Posterior cingulate gyrus (tissue), 11 donors: Measurements from ENCODE around the gene AKT3.

ENCODE experiments used
- DNase-seq, 10 donors: peaks; one replicate each; pipeline versions ENCODE4 v3.0.0 to v3.0.0-alpha.2; 2020 to 2021; ENCODE audit warnings: mixed read lengths in 3 of 10
- intact Hi-C: fragments of 100-400 bp; cut with DNase I; formaldehyde crosslinking; loops from one replicate; pipeline ENCODE4 v1.15.1; 2023

The AKT3 gene

GRCh38 chr1:243575070-243575469 lies 275.0 kb downstream of the AKT3 start:
- intact Hi-C loops = no loop called here
- no peak for DNase-seq

DNA sequence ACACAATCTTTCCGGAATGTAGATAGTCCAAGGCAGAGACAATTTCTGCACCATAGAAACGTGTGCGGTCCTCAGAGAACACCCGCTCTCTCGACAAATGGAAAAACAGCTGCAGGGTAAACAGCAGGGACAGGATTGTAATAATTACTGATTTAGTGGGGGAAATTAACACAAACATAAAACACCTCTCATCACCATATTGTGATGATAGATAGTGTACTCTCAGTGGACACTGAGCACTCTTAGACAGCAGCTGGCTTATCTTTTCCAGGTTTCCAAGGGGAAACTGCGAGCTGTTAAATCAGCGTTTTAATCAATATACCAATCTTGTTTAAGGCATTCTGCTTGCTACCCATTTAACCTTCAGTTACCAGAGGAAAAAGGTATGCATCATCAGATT lies 277.1 kb downstream of the AKT3 start:
- no peak for DNase-seq
- intact Hi-C loops = no loop called here

DNA sequence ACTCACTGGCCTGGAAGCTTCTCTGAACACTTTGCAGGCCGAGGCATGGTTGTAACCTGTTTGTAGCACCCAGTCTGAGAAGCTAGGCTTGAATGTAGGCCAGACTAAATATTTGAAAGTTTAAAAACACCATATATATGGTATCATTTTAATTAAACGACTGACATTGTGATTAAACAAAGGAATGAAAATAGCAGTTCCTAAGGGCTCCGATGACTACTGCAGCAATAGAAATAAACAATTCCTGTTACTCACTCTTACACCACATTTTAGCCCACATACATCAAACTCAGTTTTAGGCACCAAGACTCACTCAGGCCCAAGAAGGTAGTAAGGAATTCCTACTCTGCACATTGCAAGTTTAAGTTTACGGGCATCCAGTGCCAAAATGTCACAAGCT lies 281.2 kb downstream of the AKT3 start:
- DNase-seq = no peak
- intact Hi-C loops = no loop called here

DNA sequence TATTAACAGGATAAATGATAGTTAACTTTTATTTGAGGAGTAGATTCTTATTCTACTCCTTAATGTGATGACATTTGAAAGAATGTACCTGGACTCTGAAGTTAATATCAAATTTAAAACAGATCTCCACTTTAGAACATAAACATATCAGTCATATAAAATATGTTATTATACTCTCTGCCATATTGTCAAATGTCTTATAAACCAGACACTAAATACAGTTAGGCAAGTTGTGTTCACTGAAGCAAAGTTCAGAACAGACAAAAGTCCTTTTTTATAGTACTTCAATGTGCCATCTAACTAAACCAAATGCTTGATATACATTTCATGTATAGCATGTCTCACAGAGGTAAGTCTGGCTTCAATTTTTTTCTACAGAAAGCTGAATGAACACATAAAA lies 285.2 kb downstream of the AKT3 start:
- intact Hi-C loops = no loop called here
- no peak for DNase-seq

GRCh38 chr1:243563732-243564131 lies 286.3 kb downstream of the AKT3 start:
- intact Hi-C loops = no loop called here
- no peak for DNase-seq

GRCh38 chr1:243562473-243562872 lies 287.6 kb downstream of the AKT3 start:
- no peak for DNase-seq

GRCh38 chr1:243561588-243562319 lies 288.3 kb downstream of the AKT3 start:
- DNase-seq = no peak
- intact Hi-C loops = no loop called here

More at GRCh38 chr1:243562473-243562872, 287.6 kb downstream of the AKT3 start:
- intact Hi-C loops = no loop called here

GRCh38 chr1:243559575-243560162 lies 290.4 kb downstream of the AKT3 start:
- intact Hi-C loops = no loop called here
- DNase-seq = no peak

- intact Hi-C loops = no loop called here
- DNase-seq = no peak
These were observed 291.5 kb downstream of the AKT3 start for GRCh38 chr1:243558576-243558975.

DNA sequence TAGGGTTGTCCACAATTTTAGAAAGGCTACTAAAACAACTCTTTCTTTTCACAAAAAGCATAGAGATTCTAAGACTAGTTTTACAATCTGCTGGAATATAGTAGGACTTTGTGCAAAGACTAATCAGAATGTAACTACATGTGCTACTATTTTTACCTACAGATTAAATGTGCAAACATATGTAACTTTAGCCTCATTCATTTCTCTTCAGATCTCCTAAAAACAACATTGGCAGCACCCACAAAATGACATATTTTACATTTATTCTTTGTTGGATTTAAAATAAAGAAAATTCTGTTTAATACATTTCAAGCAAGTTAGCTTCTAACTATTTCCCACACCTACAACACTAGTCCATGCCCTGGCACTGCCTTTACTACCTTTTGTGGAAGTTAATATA lies 292.2 kb downstream of the AKT3 start:
- intact Hi-C loops = no loop called here
- no peak for DNase-seq

DNA sequence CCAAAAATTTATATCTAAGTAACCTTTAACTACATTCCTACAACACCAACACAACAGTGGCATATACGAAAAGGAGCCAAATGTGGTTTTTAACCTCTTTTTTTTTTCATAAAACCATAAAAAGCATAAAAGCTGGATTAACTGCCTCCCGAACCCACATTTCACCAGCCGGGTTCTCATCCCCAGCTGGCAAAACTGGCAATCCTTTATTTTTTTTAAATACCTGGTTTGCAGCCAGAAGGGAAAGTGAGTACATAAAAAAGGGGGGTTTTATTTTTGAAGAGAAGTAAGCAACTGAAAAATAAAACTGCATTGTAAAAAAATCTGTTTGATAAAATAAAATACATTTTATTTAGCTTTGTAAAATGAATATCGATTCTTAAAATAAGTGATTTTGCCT lies 295.4 kb downstream of the AKT3 start:
- no peak for DNase-seq
- intact Hi-C loops = no loop called here

DNA sequence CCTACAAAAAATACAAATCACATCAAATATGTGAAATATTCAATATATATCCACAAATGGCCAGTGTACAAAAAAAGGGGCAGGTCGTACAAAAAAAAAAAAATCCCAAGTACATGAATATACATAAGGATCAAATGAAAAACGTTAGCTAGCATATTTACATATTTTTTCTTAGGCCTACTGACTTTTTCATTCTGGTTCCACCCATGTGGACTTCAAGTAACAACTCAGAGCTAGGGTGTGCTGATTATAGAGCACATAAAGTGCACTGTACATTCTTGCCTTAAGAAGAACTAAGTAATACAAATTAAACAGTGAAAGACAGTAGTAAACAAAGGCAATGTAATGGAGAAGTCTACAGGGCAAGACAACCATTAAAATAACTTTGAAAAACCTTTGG lies 297.0 kb downstream of the AKT3 start:
- intact Hi-C loops = no loop called here
- DNase-seq = no peak

- DNase-seq = no peak
- intact Hi-C loops = no loop called here
These were observed 299.8 kb downstream of the AKT3 start for GRCh38 chr1:243550276-243550675.

- DNase-seq = no peak
- intact Hi-C loops = no loop called here
These were observed 300.3 kb downstream of the AKT3 start for GRCh38 chr1:243549791-243550190.

DNA sequence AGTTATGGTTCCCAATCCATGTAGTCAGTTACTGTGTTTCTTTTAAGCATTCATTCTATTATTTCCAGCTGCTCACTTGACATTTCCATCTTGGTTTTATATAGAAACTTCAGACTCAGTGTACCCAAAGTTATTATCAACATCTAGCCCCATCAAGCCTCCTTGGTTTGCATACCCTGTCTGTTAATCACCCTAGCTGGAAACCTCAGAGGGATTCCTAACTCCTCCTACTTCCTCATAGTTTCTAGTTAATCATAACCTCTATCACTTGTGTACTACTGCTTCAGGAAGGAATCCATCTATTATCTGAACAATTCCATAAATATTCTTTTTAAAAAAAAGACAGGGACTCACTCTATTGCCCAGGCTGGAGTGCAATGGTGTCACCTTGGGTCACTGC lies 300.9 kb downstream of the AKT3 start:
- no peak for DNase-seq
- intact Hi-C loops = no loop called here

GRCh38 chr1:243548516-243548915 lies 301.5 kb downstream of the AKT3 start:
- DNase-seq = no peak
- intact Hi-C loops = no loop called here

- DNase-seq = no peak
- intact Hi-C loops = no loop called here
These were observed 302.2 kb downstream of the AKT3 start for GRCh38 chr1:243547891-243548290.

GRCh38 chr1:243546457-243546856 lies 303.6 kb downstream of the AKT3 start:
- intact Hi-C loops = no loop called here
- DNase-seq = no peak

GRCh38 chr1:243543501-243543900 lies 306.5 kb downstream of the AKT3 start:
- intact Hi-C loops = no loop called here
- no peak for DNase-seq

DNA sequence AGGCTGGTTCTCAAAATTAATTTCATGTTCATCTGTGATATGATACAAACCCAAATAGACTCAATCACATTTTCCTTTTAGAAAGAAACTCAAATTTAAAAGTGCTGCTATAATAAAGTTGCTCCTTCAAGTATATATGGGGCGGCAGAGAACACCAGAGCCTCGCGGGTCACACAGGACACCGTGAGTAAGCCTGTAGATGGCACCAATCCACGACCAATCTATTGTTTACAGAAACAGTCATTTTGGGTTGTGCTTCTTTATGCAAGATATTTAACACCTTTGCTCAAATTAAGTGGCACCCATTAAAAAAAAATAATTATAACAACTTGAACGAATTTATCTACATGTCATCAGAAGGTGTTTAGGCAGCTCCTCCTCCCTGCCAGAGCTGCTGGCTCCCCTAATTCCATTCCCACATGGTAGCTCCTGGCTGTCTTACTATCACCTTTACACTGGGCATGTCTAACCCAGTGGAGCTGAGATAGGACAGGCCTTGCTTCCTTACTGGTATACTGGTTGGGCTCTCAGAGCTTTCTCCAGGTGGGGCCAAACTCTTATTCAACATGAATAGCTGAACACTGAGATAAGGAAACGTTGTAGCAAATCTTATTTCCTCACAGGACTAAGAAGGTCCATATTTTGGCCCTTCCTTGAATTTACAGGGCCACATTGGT lies 307.2 kb downstream of the AKT3 start:
- no peak for DNase-seq
- intact Hi-C loops = no loop called here

- no peak for DNase-seq
- intact Hi-C loops = no loop called here
These were observed 310.4 kb downstream of the AKT3 start for GRCh38 chr1:243539636-243540035.

DNA sequence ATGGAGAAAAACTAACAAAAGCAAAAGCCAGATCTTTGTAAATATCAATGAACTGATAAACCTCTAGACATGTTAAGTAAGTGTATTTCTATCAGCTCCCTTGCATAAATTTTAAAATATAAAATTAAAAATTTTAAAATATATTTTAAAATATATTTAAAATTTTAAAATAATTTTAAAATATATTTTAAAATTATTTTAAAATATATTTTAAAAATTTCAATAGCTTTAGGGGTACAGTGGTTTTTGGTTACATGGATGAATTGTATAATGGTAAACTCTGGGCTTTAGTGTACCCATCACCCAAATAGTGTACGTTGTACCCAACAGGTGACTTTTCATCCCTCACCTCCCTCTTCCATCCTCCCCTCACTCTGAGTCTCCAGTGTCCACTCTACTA lies 315.0 kb downstream of the AKT3 start:
- intact Hi-C loops = no loop called here
- no peak for DNase-seq
